DOHH2 (cell line): ENCODE measurements around the gene SLC37A3.

Source experiments
- H3F3A ChIP-seq: fragments of 200-600 bp; sonication (generic), shearing (Covaris generic); 2 replicates; pipeline ENCODE4 v1.6.0; 2016; ENCODE audit warnings: antibody characterized with exemption, mild to moderate bottlenecking; ENCODE audit not compliant: control insufficient read depth, insufficient read depth
- H3K27ac ChIP-seq: fragments of 200-600 bp; sonication (generic); 2 replicates; pipeline ENCODE4 v1.5.1; 2014; ENCODE audit warnings: low read depth, mild to moderate bottlenecking, low read length, moderate library complexity
- H3K27me3 ChIP-seq: fragments of 200-600 bp; sonication (generic); 2 replicates; pipeline ENCODE4 v1.6.1; 2014; ENCODE audit warnings: mild to moderate bottlenecking, low read length, mixed read lengths; ENCODE audit not compliant: control insufficient read depth
- H3K36me3 ChIP-seq: fragments of 200-600 bp; sonication (generic); 2 replicates; pipeline ENCODE4 v1.6.1; 2014; ENCODE audit warnings: mild to moderate bottlenecking, low read length, moderate library complexity, mixed read lengths; ENCODE audit not compliant: control insufficient read depth
- H3K4me1 ChIP-seq: fragments of 200-600 bp; sonication (generic); 2 replicates; pipeline ENCODE4 v1.6.1; 2014; ENCODE audit warnings: mild to moderate bottlenecking, low read length, mixed read lengths; ENCODE audit not compliant: control insufficient read depth
- H3K4me2 ChIP-seq: fragments of 200-600 bp; sonication (generic); 2 replicates; pipeline ENCODE4 v1.6.0; 2014; ENCODE audit warnings: mild to moderate bottlenecking, low read length, moderate library complexity
- H3K4me3 ChIP-seq: fragments of 200-600 bp; sonication (generic); 2 replicates; pipeline ENCODE4 v1.5.1; 2014; ENCODE audit warnings: mild to moderate bottlenecking, low read length, mixed read lengths
- H3K79me2 ChIP-seq: fragments of 200-600 bp; sonication (generic); 2 replicates; pipeline ENCODE4 v1.6.1; 2014; ENCODE audit warnings: mild to moderate bottlenecking, low read length, mixed read lengths; ENCODE audit not compliant: control insufficient read depth
- H3K9me2 ChIP-seq: fragments of 200-600 bp; sonication (generic); replicated peaks from 2 replicates; pipeline ENCODE4 v1.6.1; 2014; ENCODE audit warnings: mild to moderate bottlenecking, low read length, mixed read lengths; ENCODE audit not compliant: control insufficient read depth
- H3K9me3 ChIP-seq: fragments of 200-600 bp; sonication (generic); 2 replicates; pipeline ENCODE4 v1.6.1; 2014; ENCODE audit warnings: antibody characterized with exemption, low read length, mixed read lengths; ENCODE audit not compliant: control insufficient read depth, insufficient read depth
- H4K20me1 ChIP-seq: fragments of 200-600 bp; sonication (generic); 2 replicates; pipeline ENCODE4 v1.6.0; 2014; ENCODE audit warnings: low read depth, mild to moderate bottlenecking, antibody characterized with exemption, low read length, moderate library complexity; ENCODE audit not compliant: control insufficient read depth, insufficient read depth
- CTCF ChIP-seq: fragments of 200-600 bp; sonication (generic); IDR thresholded peaks from one replicate; pipeline ENCODE4 v1.5.1; 2014; ENCODE audit warnings: antibody characterized with exemption, mild to moderate bottlenecking, low read depth, low read length; ENCODE audit not compliant: poor library complexity, severe bottlenecking
- EZH2phosphoT487 ChIP-seq: fragments of 200-600 bp; sonication (generic); IDR thresholded peaks from 2 replicates; pipeline ENCODE4 v1.6.1; 2017; ENCODE audit warnings: borderline replicate concordance, mild to moderate bottlenecking, antibody characterized with exemption, low read length, moderate library complexity, mixed read lengths

Gene SLC37A3

DNA sequence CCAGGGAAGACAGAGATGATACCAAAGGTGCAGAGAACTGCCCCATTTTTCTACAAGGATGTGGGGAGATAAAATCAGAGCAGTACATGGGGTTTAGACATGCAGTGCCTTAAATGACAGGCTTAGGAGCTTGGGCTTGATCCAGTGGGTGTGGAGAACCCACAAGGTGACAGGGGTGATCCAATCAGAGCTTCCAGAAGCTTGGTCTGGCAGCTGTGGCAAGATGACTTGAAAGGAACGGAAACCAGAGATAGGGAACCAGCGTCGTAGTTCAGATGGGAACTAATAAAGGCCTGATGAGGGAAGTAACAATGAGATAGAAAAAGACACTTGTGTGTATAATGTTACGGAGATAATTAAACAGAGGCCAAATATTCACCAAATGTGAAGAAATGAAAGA is 80.7 kb downstream of the SLC37A3 start:
- Histone ChIP-seq H3K9me3 (no peaks in the 10 kb centered on the region), H3K4me2 (no peak overlapping the region)

DNA sequence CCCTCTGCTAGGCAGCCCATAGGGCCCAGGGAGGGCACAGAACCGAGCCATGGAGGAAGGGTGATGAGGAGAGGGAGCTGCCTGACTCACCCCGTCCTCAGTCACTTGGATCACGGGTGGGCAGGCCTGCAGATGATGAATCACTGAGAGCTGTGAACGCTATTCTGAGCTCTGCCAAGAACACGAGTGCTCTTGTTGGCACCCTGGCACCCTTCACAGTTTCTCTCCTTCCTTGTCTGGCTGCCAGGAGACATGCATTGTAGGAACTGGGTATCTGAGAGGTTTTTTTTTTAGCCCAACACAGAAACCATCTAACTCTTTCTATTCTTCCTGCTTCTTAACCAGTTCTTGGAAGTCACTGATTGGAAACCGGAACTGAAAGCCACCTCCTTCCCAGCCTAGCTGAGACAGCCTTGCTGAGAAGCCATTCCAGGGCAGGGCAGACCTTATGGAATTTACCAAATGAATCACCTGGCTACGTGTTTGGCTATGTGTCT is 82.1 kb downstream of the SLC37A3 start:
- H3F3A ChIP-seq: no peaks in the 10 kb centered on the region
- no peaks in the 10 kb centered on the region for H3K9me2 ChIP-seq
- H4K20me1 ChIP-seq: no peaks in the 10 kb centered on the region
- peaks cover 36% of the 10 kb centered on the region for H3K27me3 ChIP-seq
- no peaks in the 10 kb centered on the region for H3K79me2 ChIP-seq
- no peak overlapping the region for H3K27ac ChIP-seq
- H3K4me1 ChIP-seq: peaks cover 14% of the 10 kb centered on the region
- H3K4me3 ChIP-seq: no peak overlapping the region
- TF ChIP-seq EZH2phosphoT487 (no peak), CTCF (no peak)
- H3K36me3 ChIP-seq: no peaks in the 10 kb centered on the region
- peaks cover 7% of the 10 kb centered on the region for H3K9me3 ChIP-seq
- H3K4me2 ChIP-seq: 0 out of 2 replicates have a peak overlapping the region, but pooled peaks have one; percentile 9

More for the DNA sequence above, 80.7 kb downstream of the SLC37A3 start:
- H4K20me1 ChIP-seq: no peaks in the 10 kb centered on the region
- H3K4me1 ChIP-seq: peaks cover 9% of the 10 kb centered on the region
- peaks cover 36% of the 10 kb centered on the region for H3K27me3 ChIP-seq
- H3F3A ChIP-seq: no peaks in the 10 kb centered on the region
- TF ChIP-seq CTCF: no peak
- TF ChIP-seq EZH2phosphoT487: no peak
- no peaks in the 10 kb centered on the region for H3K36me3 ChIP-seq
- no peaks in the 10 kb centered on the region for H3K79me2 ChIP-seq
- no peaks in the 10 kb centered on the region for H3K9me2 ChIP-seq
- H3K27ac ChIP-seq: no peak overlapping the region
- no peak overlapping the region for H3K4me3 ChIP-seq

DNA sequence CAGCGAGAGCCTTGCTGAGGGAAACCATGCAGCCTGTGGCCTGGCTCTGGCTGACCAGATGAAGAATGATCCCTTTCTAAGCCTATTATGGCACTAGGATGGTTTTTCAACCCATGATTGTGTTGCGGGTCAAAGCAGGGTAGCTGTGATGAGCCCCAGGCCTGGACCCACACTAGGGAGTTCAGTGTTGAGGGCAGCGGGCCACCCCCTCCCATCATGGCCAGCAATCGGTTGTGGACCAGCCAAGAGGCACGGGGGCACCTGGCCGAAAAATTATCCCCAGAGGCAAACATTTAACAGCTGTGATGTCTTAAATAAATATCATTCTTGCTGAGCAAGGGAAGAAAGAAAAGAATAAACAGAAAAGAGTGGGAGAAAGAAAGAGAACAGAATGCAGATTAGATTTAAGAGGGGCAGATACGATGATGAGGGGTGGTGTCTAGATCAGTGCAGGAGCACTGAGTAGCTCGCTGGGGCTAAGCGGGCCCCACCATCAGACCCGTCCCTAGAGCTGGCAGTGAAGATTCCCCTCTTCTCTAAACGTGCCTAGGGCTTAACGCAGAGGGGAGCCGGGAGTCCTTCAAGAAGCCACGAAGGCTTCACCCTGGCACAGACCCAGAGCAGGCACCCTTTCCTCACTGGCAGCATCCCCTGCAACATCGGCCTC is 82.7 kb downstream of the SLC37A3 start:
- TF ChIP-seq CTCF: no peak
- no peak for TF ChIP-seq EZH2phosphoT487
- H3K4me2 ChIP-seq: no peak overlapping the region
- H3K4me1 ChIP-seq: peaks cover 20% of the 10 kb centered on the region

More for the DNA sequence above, 82.7 kb downstream of the SLC37A3 start:
- Histone ChIP-seq H4K20me1 (no peaks in the 10 kb centered on the region), H3F3A (no peaks in the 10 kb centered on the region), H3K79me2 (no peaks in the 10 kb centered on the region), H3K4me3 (no peak overlapping the region), H3K27ac (no peak overlapping the region), H3K27me3 (peaks cover 36% of the 10 kb centered on the region), H3K36me3 (no peaks in the 10 kb centered on the region), H3K9me2 (no peaks in the 10 kb centered on the region), H3K9me3 (peaks cover 10% of the 10 kb centered on the region)
